GM15510 (cell line): Measurements from ENCODE around the gene ANAPC10.

ENCODE experiments used
- POLR2A ChIP-seq: IDR thresholded peaks from 3 replicates; pipeline ENCODE4 v1.6.1; 2011; ENCODE audit warnings: borderline replicate concordance; ENCODE audit not compliant: insufficient read length; ENCODE audit errors: extremely low read depth

The ANAPC10 gene

GRCh38 chr4:145090380-145090779 lies 7.6 kb downstream of the ANAPC10 start:
- TF ChIP-seq POLR2A: no peak

GRCh38 chr4:145083891-145084605 lies 13.9 kb downstream of the ANAPC10 start:
- no peak for TF ChIP-seq POLR2A

DNA sequence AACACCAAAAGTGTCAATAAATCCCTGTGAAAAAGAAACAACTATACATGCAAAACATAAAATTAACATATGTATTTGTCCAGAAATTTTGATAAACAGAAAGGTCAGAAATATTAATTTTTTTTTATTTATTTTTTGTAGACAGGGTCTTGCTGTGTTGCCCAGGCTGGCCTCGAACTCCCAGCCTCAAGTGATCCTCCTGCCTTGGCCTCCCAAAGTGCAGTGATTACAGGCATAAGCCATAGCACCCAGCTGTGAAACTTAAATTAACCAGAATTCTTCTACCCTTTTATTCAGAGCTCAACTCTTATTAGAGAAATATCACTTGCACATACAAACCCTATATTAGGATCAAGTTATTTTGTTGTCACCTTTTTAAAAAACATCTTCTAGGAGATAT lies 16.2 kb downstream of the ANAPC10 start:
- no peak for TF ChIP-seq POLR2A

DNA sequence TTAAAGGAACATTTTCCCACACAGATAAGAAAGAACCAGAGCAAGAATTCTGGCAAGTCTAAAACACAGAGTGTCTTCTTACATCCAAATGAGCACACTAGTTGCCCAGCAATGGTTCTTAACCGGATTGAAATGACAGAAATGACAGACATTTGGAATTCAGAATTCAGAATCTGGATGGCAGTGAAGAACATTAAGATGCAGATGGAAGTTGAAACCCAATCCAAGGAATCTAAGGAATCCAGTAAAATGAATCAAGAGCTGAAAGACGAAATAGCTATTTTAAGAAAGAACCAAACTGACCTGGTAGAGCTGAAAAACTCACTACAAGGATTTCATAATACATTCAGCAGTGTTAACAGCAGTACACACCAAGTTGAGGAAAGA lies 21.5 kb downstream of the ANAPC10 start:
- no peak for TF ChIP-seq POLR2A

DNA sequence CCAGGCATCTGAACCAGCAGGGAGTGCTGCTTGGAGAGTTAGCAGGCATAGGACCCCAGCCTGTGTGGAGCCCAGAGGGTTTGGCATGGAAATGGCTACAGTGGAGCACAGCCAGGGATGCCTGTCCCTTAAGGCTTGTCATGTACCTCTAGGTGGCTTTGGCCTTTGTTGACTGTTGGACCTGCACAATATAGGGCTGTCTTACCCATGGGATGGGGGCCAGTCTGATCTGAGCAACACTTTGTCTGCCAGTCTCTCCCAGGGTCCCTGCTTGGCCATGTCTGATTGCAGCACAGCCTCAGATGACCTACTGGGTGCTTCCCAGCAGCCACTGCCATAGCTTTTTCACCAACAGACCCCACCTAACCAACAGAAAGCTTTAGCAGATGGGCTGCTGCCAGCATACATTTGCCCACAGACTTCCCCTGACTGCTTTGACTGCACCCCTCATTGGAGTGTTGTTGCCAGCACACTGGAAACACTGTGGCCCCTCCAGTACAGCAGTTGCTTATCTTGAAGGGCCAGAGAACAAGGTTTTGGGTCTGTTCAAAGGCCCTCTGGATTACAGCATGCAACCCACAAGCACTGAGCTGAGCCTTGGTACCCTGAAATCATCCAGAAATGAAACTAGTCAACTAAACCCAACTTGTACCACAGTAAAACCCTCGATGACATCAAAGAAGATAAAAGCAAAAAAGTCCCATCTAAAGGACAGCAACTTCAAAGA lies 22.1 kb downstream of the ANAPC10 start:
- TF ChIP-seq POLR2A: no peak

DNA sequence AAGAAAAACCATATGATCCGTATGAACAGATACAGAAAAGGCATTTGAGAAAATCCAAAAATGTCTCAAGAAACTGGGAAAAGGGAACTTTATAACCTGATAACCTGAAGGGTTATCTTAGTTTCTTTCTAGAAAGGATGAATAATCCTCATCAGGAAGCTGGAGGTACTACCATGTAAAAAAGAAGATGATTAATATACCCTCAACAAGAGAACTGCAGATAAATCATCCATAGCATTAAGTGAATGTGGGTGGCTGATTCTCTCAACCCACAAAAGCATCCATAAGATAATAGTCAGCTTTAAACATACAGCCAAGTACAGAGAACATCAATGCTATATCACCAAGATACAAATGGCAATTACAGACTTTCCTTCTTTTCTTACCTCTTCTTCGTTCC lies 26.4 kb downstream of the ANAPC10 start:
- TF ChIP-seq POLR2A: no peak

DNA sequence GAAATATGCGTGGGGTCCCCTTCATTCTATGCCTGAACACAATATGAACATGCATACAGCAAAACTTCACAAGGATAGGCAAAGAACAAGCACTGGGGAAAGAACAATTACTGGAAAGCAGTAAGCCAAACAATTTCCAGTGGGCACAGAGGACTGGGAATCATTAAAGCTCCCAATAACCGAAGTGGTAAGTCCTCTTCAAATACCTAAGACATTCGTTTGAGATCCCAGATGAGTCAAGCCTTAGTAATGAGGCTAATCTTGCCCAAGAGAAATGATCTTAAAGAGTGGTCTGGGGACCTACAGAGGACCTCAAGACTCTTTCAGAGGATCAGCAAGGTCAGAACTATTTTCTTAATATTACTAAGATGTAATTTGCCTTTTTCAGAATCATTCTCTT lies 28.6 kb downstream of the ANAPC10 start:
- no peak for TF ChIP-seq POLR2A

- no peak for TF ChIP-seq POLR2A
Measured at GRCh38 chr4:145066063-145066501, 31.9 kb downstream of the ANAPC10 start.

- TF ChIP-seq POLR2A: no peak
Measured at GRCh38 chr4:145061318-145061920, 36.6 kb downstream of the ANAPC10 start.

DNA sequence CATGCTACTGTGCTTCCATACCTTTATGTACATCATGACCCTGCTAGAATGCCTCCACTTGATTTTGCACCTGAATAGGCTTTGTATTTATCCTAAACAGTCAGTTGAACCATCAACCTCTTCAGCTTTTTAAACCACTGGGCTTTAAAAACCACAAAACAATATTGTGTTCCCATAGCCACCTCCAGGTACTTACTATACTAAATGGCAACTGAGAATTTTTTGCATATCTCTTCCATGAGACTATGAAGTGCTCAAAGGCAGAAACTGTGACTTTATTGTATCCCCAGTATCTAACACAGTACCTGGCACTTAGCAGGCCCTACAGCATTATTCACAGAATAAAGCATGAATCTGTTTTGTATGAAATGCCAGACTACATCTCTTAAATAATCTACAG lies 39.7 kb downstream of the ANAPC10 start:
- no peak for TF ChIP-seq POLR2A

- TF ChIP-seq POLR2A: no peak
Measured at GRCh38 chr4:145056325-145057130, 41.5 kb downstream of the ANAPC10 start.

DNA sequence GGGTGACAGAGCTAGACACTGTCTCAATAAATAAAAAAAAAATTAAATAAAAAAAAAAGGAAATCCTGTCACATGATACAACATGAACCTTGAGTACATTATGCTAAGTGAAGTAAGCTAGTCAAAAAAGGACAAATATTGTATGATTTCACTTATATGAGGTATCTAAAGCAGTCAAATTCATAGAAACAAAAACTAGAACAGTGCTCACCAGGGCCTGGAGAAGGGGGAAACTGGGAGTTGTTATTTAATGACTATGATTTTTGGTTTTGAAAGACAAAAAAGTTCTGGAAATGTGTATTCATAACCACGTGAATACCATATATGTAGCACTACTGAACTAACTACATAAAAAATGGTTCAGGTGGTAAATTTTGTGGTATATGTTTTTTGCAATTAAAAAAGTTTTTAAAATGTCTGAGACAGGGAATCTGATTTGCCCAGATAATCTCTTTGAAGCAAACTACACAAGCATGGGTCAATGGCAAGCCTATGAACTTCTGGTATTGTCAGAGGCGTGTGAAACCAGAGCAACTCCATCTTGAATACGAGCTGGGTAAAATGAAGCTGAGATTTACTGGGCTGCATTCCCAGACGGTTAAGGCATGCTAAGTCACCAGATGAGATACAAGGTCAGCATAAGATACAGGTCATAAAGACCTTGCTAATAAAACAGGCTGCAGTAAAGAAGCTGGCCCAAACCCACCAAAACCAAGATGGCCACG lies 42.3 kb downstream of the ANAPC10 start:
- no peak for TF ChIP-seq POLR2A

GRCh38 chr4:145049241-145049640 lies 48.8 kb downstream of the ANAPC10 start:
- no peak for TF ChIP-seq POLR2A

GRCh38 chr4:145048817-145049216 lies 49.2 kb downstream of the ANAPC10 start:
- no peak for TF ChIP-seq POLR2A

GRCh38 chr4:145047151-145047550 lies 50.8 kb downstream of the ANAPC10 start:
- no peak for TF ChIP-seq POLR2A

DNA sequence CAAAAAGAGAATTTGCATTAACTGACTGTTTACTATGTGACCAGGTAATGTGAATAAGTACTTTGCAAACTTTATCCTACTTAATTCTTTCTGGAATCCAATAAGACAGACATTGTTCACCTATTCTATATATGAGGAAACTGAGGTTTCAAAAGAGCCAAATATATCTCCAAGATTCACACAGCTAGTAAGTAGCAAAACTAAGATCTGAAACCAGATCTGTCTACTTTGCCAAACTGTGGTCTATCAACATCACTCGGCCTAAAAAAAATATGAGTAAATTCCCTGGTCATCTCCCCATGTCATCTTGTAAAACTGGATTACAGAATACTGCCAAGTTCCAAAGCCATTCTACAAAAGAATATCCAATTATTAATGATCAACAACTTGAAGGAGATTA lies 52.8 kb downstream of the ANAPC10 start:
- no peak for TF ChIP-seq POLR2A
